Spinal cord (tissue), 10 donors: ENCODE results near the gene EPHA10. TPM values are rescaled to one million over a fixed set of nuclear protein-coding genes. Genes with fewer than 3 reads are reported as not detected.

Experiments used
- DNase-seq, 6 donors: peaks; one replicate each; pipeline versions ENCODE4 v3.0.0 to v3.0.0-alpha.2; 2013 to 2015; ENCODE audit warnings: low spot score in 6 of 6, low read depth in 4 of 6
- H3K27ac ChIP-seq: one replicate; pipeline ENCODE4 v1.5.1; 2013; ENCODE audit warnings: low read depth, low read length, control low read depth
- H3K27me3 ChIP-seq: one replicate; pipeline ENCODE4 v1.6.1; 2013; ENCODE audit warnings: low read length; ENCODE audit not compliant: control insufficient read depth, insufficient read depth
- H3K36me3 ChIP-seq: one replicate; pipeline ENCODE4 v1.6.1; 2013; ENCODE audit warnings: low read length; ENCODE audit not compliant: control insufficient read depth, insufficient read depth
- H3K4me1 ChIP-seq: one replicate; pipeline ENCODE4 v1.6.1; 2013; ENCODE audit warnings: low read length; ENCODE audit not compliant: control insufficient read depth, insufficient read depth
- H3K4me3 ChIP-seq: one replicate; pipeline ENCODE4 v1.5.1; 2013; ENCODE audit warnings: low read depth, low read length, control low read depth
- H3K9me3 ChIP-seq: one replicate; pipeline ENCODE4 v1.6.1; 2013; ENCODE audit warnings: low read length; ENCODE audit not compliant: control insufficient read depth, insufficient read depth
- WGBS: methylation state at CpG from one replicate; pipeline ENCODE4 v1.1.5; 2013; ENCODE audit warnings: missing lambda C conversion rate; ENCODE audit not compliant: insufficient coverage; 5-methylcytosine and 5-hydroxymethylcytosine counted together
- polyA plus RNA-seq, 2 donors: library from polyadenylated mRNA; unstranded; fragments of 120-200 nt; gene quantifications; one replicate each; pipeline ENCODE4 v1.2.1, GENCODE V29; 2013; ENCODE audit not compliant: insufficient read length in 2 of 2
- small RNA-seq: library from RNA; depleted of rRNA; stranded (forward); fragments of <200 nt; gene quantifications from one replicate; pipeline ENCODE3, GENCODE V24; 2014; ENCODE audit warnings: low replicate concordance
- total RNA-seq, 2 donors: library from RNA; depleted of rRNA in 1 of 2; stranded (reverse); fragments of 120-200 nt in 1 of 2; fragments of >200 nt in 1 of 2; gene quantifications; one replicate each; pipeline versions ENCODE4 v1.2.3 to v1.2.4, GENCODE V29; 2013 to 2014
- donor health status: healthy.

Gene EPHA10
- total and polyA plus RNA-seq, 4 donors = 4.8 to 21.9 (median 11.1) TPM

DNA sequence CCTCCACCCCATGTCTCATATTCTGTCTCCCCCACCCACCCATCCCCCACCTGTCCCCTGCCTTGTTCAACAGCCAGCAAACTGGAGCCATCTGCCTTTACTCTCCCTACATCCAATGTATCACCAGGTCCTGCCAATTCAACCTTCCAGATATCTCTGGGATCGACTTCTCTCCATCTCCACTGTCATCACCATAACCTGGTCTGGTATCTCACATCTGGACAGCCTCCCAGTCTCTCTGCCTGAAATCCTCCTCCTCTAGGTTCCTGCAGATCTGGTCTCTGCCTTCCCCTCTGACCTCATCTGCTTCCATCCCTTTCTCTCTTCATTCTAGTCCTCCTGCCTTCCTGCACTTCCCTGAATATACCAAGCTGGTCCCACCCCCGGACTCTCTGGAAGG, 94.8 kb downstream of the EPHA10 start:
- Histone ChIP-seq H3K27me3 (peaks cover 8% of the 10 kb centered on the region), H3K27ac (no peak overlapping the region), H3K4me1 (peaks cover 11% of the 10 kb centered on the region), H3K36me3 (no peaks in the 10 kb centered on the region), H3K9me3 (no peaks in the 10 kb centered on the region), H3K4me3 (no peak overlapping the region)
- 85% methylated on average over 2 of the region's 2 CpGs for WGBS
- DNase-seq = no peak

- peaks cover 8% of the 10 kb centered on the region for H3K27me3 ChIP-seq
- 33% methylated on average over 16 of the region's 17 CpGs for WGBS
These were observed 97.8 kb downstream of the EPHA10 start for GRCh38 chr1:37667023-37667671.

DNA sequence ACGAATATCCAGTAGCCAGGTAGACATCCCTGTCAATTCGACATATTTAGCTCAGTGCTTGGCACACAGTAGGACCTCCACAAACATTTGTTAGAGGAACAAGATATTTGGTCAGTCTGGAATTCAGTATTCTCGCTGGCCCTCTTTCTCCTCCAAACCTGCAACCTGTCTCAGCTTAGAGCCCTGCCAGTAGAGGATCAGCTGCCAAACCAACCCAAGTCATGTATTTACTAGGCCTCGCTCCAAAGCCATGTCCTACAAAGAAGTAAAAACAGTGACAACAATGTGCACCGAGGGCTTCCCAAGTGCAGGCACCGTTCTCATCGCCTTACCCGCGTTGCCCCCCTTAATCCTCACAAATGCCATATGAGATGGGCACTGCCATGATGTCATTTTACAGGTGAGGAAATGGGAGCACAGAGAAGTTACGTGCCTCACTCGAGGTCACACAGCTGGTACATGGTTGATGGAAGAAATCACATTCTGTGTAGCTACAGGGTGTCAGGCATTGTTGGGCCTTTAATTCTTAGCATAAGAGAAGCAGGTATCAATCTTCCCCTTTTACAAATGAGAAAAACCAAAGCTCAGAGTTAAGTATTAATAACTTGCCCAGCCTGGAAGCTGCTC, 98.6 kb downstream of the EPHA10 start:
- no peak overlapping the region for H3K4me3 ChIP-seq
- no peaks in the 10 kb centered on the region for H3K9me3 ChIP-seq
- no peak for DNase-seq
- H3K36me3 ChIP-seq = no peaks in the 10 kb centered on the region
- WGBS = 51% methylated on average over 3 of the region's 11 CpGs
- H3K4me1 ChIP-seq = peaks cover 11% of the 10 kb centered on the region
- H3K27ac ChIP-seq = no peak overlapping the region
- H3K27me3 ChIP-seq = peaks cover 8% of the 10 kb centered on the region

More at GRCh38 chr1:37667023-37667671, 97.8 kb downstream of the EPHA10 start:
- peak in 1 of 6 donors; percentile 39 for DNase-seq
- no peak overlapping the region for H3K27ac ChIP-seq
- H3K4me3 ChIP-seq = no peak overlapping the region
- H3K4me1 ChIP-seq = peaks cover 11% of the 10 kb centered on the region
- H3K9me3 ChIP-seq = no peaks in the 10 kb centered on the region
- no peaks in the 10 kb centered on the region for H3K36me3 ChIP-seq

Small RNA genes within 50 kb of the gene (small RNA-seq; reads per million reads assigned to genes)
- gene RF00019 = not detected

Other genes starting within 250 kb of the EPHA10 start
- gene SNIP1, start 210.8 kb downstream of the EPHA10 start, total RNA-seq = 10 to 100 TPM; 11.3 to 12.9 TPM
- gene SNIP1, start 210.8 kb downstream of the EPHA10 start, polyA plus RNA-seq = 10 to 100 TPM in 1 of 2 donors, 1 to 10 TPM in 1; 9.5 to 14.7 TPM
- 10 to 100 TPM in 1 of 2 donors, 1 to 10 TPM in 1; 4.7 to 56.0 TPM for gene DNALI1, start 208.2 kb downstream of the EPHA10 start, total RNA-seq
- gene DNALI1, start 208.2 kb downstream of the EPHA10 start, polyA plus RNA-seq = 10 to 100 TPM; 47.5 to 59.7 TPM
- 10 to 100 TPM; 41.7 to 67.6 TPM for gene GNL2, start 169.2 kb downstream of the EPHA10 start, total RNA-seq
- 10 to 100 TPM; 37.3 to 44.8 TPM for gene GNL2, start 169.2 kb downstream of the EPHA10 start, polyA plus RNA-seq
- under 1 TPM in 1 of 2 donors, not detected in 1; 0.06 TPM for gene RSPO1, start 130.2 kb downstream of the EPHA10 start, total RNA-seq
- under 1 TPM; 0.27 to 0.29 TPM for gene RSPO1, start 130.2 kb downstream of the EPHA10 start, polyA plus RNA-seq
- 1 to 10 TPM; 2.2 to 2.5 TPM for gene CDCA8, start 72.6 kb downstream of the EPHA10 start, total RNA-seq
- gene CDCA8, start 72.6 kb downstream of the EPHA10 start, polyA plus RNA-seq = 1 to 10 TPM; 7.9 to 8.1 TPM
- gene MANEAL, start 28.7 kb upstream of the EPHA10 start, total RNA-seq = 10 to 100 TPM; 15.0 to 30.8 TPM
- 10 to 100 TPM; 50.9 to 53.7 TPM for gene MANEAL, start 28.7 kb upstream of the EPHA10 start, polyA plus RNA-seq
- 10 to 100 TPM; 19.5 to 72.6 TPM for gene C1orf122, start 42.7 kb upstream of the EPHA10 start, total RNA-seq
- 100 to 1,000 TPM; 107 to 110 TPM for gene C1orf122, start 42.7 kb upstream of the EPHA10 start, polyA plus RNA-seq
- 10 to 100 TPM; 11.6 TPM for gene YRDC, start 43.1 kb upstream of the EPHA10 start, total RNA-seq
- gene YRDC, start 43.1 kb upstream of the EPHA10 start, polyA plus RNA-seq = 10 to 100 TPM; 17.0 TPM
- 1 to 10 TPM; 3.1 to 4.3 TPM for gene MTF1, start 94.5 kb upstream of the EPHA10 start, total RNA-seq
- gene MTF1, start 94.5 kb upstream of the EPHA10 start, polyA plus RNA-seq = 1 to 10 TPM; 7.6 to 8.6 TPM
- gene INPP5B, start 181.9 kb upstream of the EPHA10 start, total RNA-seq = 10 to 100 TPM; 18.4 to 26.6 TPM
- gene INPP5B, start 181.9 kb upstream of the EPHA10 start, polyA plus RNA-seq = 10 to 100 TPM; 11.5 to 24.3 TPM
- gene SF3A3, start 224.9 kb upstream of the EPHA10 start, total RNA-seq = 10 to 100 TPM; 65.1 to 74.6 TPM
- 10 to 100 TPM; 53.5 to 60.5 TPM for gene SF3A3, start 224.9 kb upstream of the EPHA10 start, polyA plus RNA-seq
- 10 to 100 TPM in 1 of 2 donors, 1 to 10 TPM in 1; 8.0 to 23.3 TPM for gene FHL3, start 240.4 kb upstream of the EPHA10 start, total RNA-seq
- gene FHL3, start 240.4 kb upstream of the EPHA10 start, polyA plus RNA-seq = 10 to 100 TPM; 16.1 to 17.6 TPM
- 10 to 100 TPM; 43.5 to 46.6 TPM for gene UTP11, start 247.6 kb upstream of the EPHA10 start, total RNA-seq
- gene UTP11, start 247.6 kb upstream of the EPHA10 start, polyA plus RNA-seq = 10 to 100 TPM; 30.6 to 39.7 TPM